Caco-2 (cell line): ENCODE results near the gene YRDC. TPM values are rescaled to one million over a fixed set of nuclear protein-coding genes. Genes with fewer than 3 reads are reported as not detected.

Experiments
- BruUV-seq: library from RNA; stranded (reverse); fragments of 400-500 nt; replicated peaks from 2 replicates; lab custom pipeline; 2021; lab: Mats Ljungman, UMichigan
- CTCF ChIA-PET: fragments of 300-600 bp; sonication (Branson Sonifier 250); formaldehyde crosslinking; loops from one replicate; lab custom pipeline; 2022; ENCODE audit warnings: antibody characterized with exemption; lab: Charles Lee
- POLR2A ChIA-PET: fragments of 300-600 bp; sonication (Branson Sonifier 250); formaldehyde crosslinking; loops from one replicate; lab custom pipeline; 2022; ENCODE audit warnings: antibody characterized with exemption; lab: Charles Lee
- DNase-seq, 2 experiments: peaks; one replicate each; pipeline versions ENCODE4 v3.0.0 to v3.0.0-alpha.2; 2020 to 2022
- H3K27me3 ChIP-seq: replicated peaks from 2 replicates; pipeline ENCODE4 v1.6.0; 2011; ENCODE audit warnings: low read length; ENCODE audit not compliant: control insufficient read depth, insufficient read depth
- H3K36me3 ChIP-seq: 2 replicates; pipeline ENCODE4 v1.5.1; 2011; ENCODE audit warnings: low read length; ENCODE audit not compliant: control insufficient read depth, insufficient read depth
- H3K4me1 ChIP-seq: fragments of 250-450 bp; sonication (Bioruptor Pico); 2 replicates; pipeline ENCODE4 v1.5.1; 2020; ENCODE audit warnings: mild to moderate bottlenecking
- H3K4me3 ChIP-seq: 2 replicates; pipeline ENCODE4 v1.5.1; 2011; ENCODE audit warnings: low read depth, mild to moderate bottlenecking, control low read depth, low read length
- H3K9me3 ChIP-seq: fragments of 250-450 bp; sonication (Bioruptor Pico); 2 replicates; pipeline ENCODE4 v1.5.1; 2020; ENCODE audit warnings: mild to moderate bottlenecking, moderate library complexity
- H3K27ac Mint-ChIP-seq: one replicate; pipeline ENCODE4 v1.8.0; 2022; ENCODE audit warnings: mixed read lengths; ENCODE audit not compliant: unreplicated experiment
- H3K27me3 Mint-ChIP-seq: one replicate; pipeline ENCODE4 v1.8.0; 2022; ENCODE audit warnings: mixed read lengths; ENCODE audit not compliant: insufficient read depth, unreplicated experiment
- H3K36me3 Mint-ChIP-seq: one replicate; pipeline ENCODE4 v1.8.0; 2022; ENCODE audit warnings: mild to moderate bottlenecking, mixed read lengths; ENCODE audit not compliant: insufficient read depth, unreplicated experiment
- H3K4me1 Mint-ChIP-seq: one replicate; pipeline ENCODE4 v1.8.0; 2022; ENCODE audit warnings: low read depth, mixed read lengths; ENCODE audit not compliant: unreplicated experiment
- H3K4me3 Mint-ChIP-seq: one replicate; pipeline ENCODE4 v1.8.0; 2022; ENCODE audit warnings: mild to moderate bottlenecking, moderate library complexity, mixed read lengths; ENCODE audit not compliant: unreplicated experiment
- H3K9me3 Mint-ChIP-seq: one replicate; pipeline ENCODE4 v1.8.0; 2022; ENCODE audit warnings: mixed read lengths; ENCODE audit not compliant: unreplicated experiment
- CTCF ChIP-seq, 2 experiments: fragments of 200-600 bp in 1 of 2; IDR thresholded peaks; 1 replicate in 1 of 2; 2 replicates in 1 of 2; pipeline versions ENCODE4 v1.5.1 to v1.8.0; 2011 to 2022; ENCODE audit warnings: antibody characterized with exemption in 1 of 2, control low read depth in 1 of 2, inconsistent platforms in 1 of 2, low read depth in 1 of 2, low read length in 1 of 2, mild to moderate bottlenecking in 1 of 2, moderate library complexity in 1 of 2; ENCODE audit not compliant: insufficient read depth in 1 of 2, severe bottlenecking in 1 of 2, unreplicated experiment in 1 of 2
- intact Hi-C: fragments of 100-400 bp; cut with micrococcal nuclease; formaldehyde crosslinking; loops from one replicate; pipeline ENCODE4 v1.10.0; 2022; ENCODE audit not compliant: unreplicated experiment
- total RNA-seq: library from RNA; stranded (reverse); gene quantifications from 2 replicates; pipeline ENCODE4 v1.2.3, GENCODE V29; 2022

The YRDC gene
- total RNA-seq, 1 experiment from 2014 or later = 10.3 TPM

- no peak for TF ChIP-seq CTCF (IDR thresholded peaks at IDR 0.05; ENCODE audit: insufficient read depth in 1 of 2, low read depth in 1 of 2, low read length in 1 of 2, severe bottlenecking in 1 of 2, unreplicated experiment in 1 of 2)
- H3K27ac Mint-ChIP-seq = no peak overlapping the region
- no peaks in the 10 kb centered on the region for H3K9me3 Mint-ChIP-seq
- intact Hi-C loops = no loop called here
- peaks cover 75% of the 10 kb centered on the region for H3K36me3 Mint-ChIP-seq
- Histone ChIP-seq H3K4me1 (0 out of 2 replicates have a peak, but pooled peaks cover 5% of the 10 kb centered on the region), H3K27me3 (no peaks in the 10 kb centered on the region), H3K36me3 (no peaks in the 10 kb centered on the region), H3K4me3 (no peak overlapping the region), H3K9me3 (no peaks in the 10 kb centered on the region)
- no peaks in the 10 kb centered on the region for H3K27me3 Mint-ChIP-seq
- POLR2A ChIA-PET = no interaction called here
- no peak overlapping the region for H3K4me3 Mint-ChIP-seq
- CTCF ChIA-PET = no interaction called here
- no peaks in the 10 kb centered on the region for H3K4me1 Mint-ChIP-seq
- no peak for DNase-seq
- no TSS peak for BruUV-seq
Observed at GRCh38 chr1:37802439-37802838, 5.6 kb downstream of the YRDC start.

GRCh38 chr1:37797750-37798345 is 10.2 kb downstream of the YRDC start:
- CTCF ChIA-PET = no interaction called here
- Mint-ChIP-seq H3K36me3 (peaks cover 39% of the 10 kb centered on the region), H3K9me3 (no peaks in the 10 kb centered on the region), H3K4me1 (no peaks in the 10 kb centered on the region), H3K27ac (no peak overlapping the region), H3K4me3 (no peak overlapping the region), H3K27me3 (no peaks in the 10 kb centered on the region)
- no peak for TF ChIP-seq CTCF (IDR thresholded peaks at IDR 0.05; ENCODE audit: insufficient read depth in 1 of 2, low read depth in 1 of 2, low read length in 1 of 2, severe bottlenecking in 1 of 2, unreplicated experiment in 1 of 2)
- no peaks in the 10 kb centered on the region for H3K27me3 ChIP-seq
- no peaks in the 10 kb centered on the region; the same call in 1 of the 2 replicates for H3K4me1 ChIP-seq
- POLR2A ChIA-PET = no interaction called here
- no peak for DNase-seq
- no peaks in the 10 kb centered on the region for H3K9me3 ChIP-seq
- no TSS peak for BruUV-seq
- intact Hi-C loops = no loop called here
- H3K36me3 ChIP-seq = no peaks in the 10 kb centered on the region
- H3K4me3 ChIP-seq = no peak overlapping the region

GRCh38 chr1:37795340-37796125 is 12.5 kb downstream of the YRDC start:
- ChIA-PET POLR2A (interaction anchor here (1.1 kb wide), 1 partner anchor 13 kb away, joined by 9 read pairs; the partner anchor contains the start of genes C1orf122 and YRDC), CTCF (interaction anchor here (0.5 kb wide), 1 partner anchor 36 kb away, joined by 5 read pairs; no protein-coding TSS in a partner anchor)
- peak overlapping the region; percentile 78 for H3K4me3 Mint-ChIP-seq
- Histone ChIP-seq H3K4me1 (no peaks in the 10 kb centered on the region; the same call in 1 of the 2 replicates), H3K4me3 (peak overlapping the region; percentile 71), H3K9me3 (no peaks in the 10 kb centered on the region), H3K27me3 (no peaks in the 10 kb centered on the region), H3K36me3 (no peaks in the 10 kb centered on the region)
- intact Hi-C loops = no loop called here
- peaks cover 21% of the 10 kb centered on the region for H3K36me3 Mint-ChIP-seq
- no peak overlapping the region for H3K27ac Mint-ChIP-seq
- no peaks in the 10 kb centered on the region for H3K4me1 Mint-ChIP-seq
- H3K9me3 Mint-ChIP-seq = no peaks in the 10 kb centered on the region
- TF ChIP-seq CTCF (IDR thresholded peaks at IDR 0.05; ENCODE audit: insufficient read depth in 1 of 2, low read depth in 1 of 2, low read length in 1 of 2, severe bottlenecking in 1 of 2, unreplicated experiment in 1 of 2) = no peak
- peak in 1 of 2 experiments; percentile 32 for DNase-seq
- H3K27me3 Mint-ChIP-seq = no peaks in the 10 kb centered on the region
- BruUV-seq = no TSS peak
